GM23338 (cell line): ENCODE results near the gene ATP8B4. TPM values are rescaled to one million over a fixed set of nuclear protein-coding genes. Genes with fewer than 3 reads are reported as not detected.

Experiments
- polyA plus RNA-seq: library from polyadenylated mRNA; unstranded; fragments of >200 nt; fragmentation: Nextera tagmentation; extraction: Ambion mirVana; gene quantifications from 2 replicates; pipeline ENCODE4 v1.2.1, GENCODE V29; 2016
- small RNA-seq: library from RNA; depleted of rRNA; stranded (forward); fragments of <200 nt; gene quantifications from one replicate; pipeline ENCODE3, GENCODE V24; 2014; ENCODE audit warnings: low replicate concordance
- total RNA-seq: library from RNA; depleted of rRNA; stranded (reverse); fragments of >200 nt; shearing (Covaris generic); gene quantifications from 2 replicates; pipeline ENCODE4 v1.2.3, GENCODE V29; 2014; rRNA removed

ATP8B4 gene
- total and polyA plus RNA-seq, 2 experiments from 2014 or later = 0.24 TPM; not detected in 1

Small RNA genes within 50 kb of the gene (small RNA-seq; reads per million reads assigned to genes)
- not detected for gene RNA5SP394

Other genes with a start within 250 kb of the ATP8B4 start
- 7.5 and 9.4 TPM in 2 replicates for gene SLC27A2, start 63.0 kb upstream of the ATP8B4 start, total RNA-seq
- gene SLC27A2, start 63.0 kb upstream of the ATP8B4 start, polyA plus RNA-seq = 2.1 and 2.8 TPM in 2 replicates
- not detected in 2 replicates for gene HDC, start 146.5 kb upstream of the ATP8B4 start, total RNA-seq
- not detected in 2 replicates for gene HDC, start 146.5 kb upstream of the ATP8B4 start, polyA plus RNA-seq
- gene GABPB1, start 236.0 kb upstream of the ATP8B4 start, total RNA-seq = 42.8 and 53.9 TPM in 2 replicates
- gene GABPB1, start 236.0 kb upstream of the ATP8B4 start, polyA plus RNA-seq = 29.4 and 34.4 TPM in 2 replicates